SK-MEL-5 (cell line): Measurements from ENCODE around the gene SLC25A24. TPM values are rescaled to one million over a fixed set of nuclear protein-coding genes. Genes with fewer than 3 reads are reported as not detected.
A peak's percentile ranks its signal among the peaks of the same experiment; 100 is the strongest.
"Not testable (repeated sequence)": the region's sequence is repeated elsewhere in the genome, so short reads cannot be mapped to it uniquely, and the experiment has no call there.

Experiments
- DNase-seq: peaks from one replicate; pipeline ENCODE4 v3.0.0-alpha.2; 2016; ENCODE audit warnings: low read depth, low spot score
- in situ Hi-C: cut with HindIII; loops from 2 replicates; pipeline ENCODE4 v1.10.0; 2016; ENCODE audit warnings: low sequenced_read_pairs, high pct_unique_total_duplicates, low pct_unique_long_range_greater_than_20kb
- total RNA-seq: library from RNA; depleted of rRNA; stranded (reverse); fragments of >200 nt; shearing (Covaris generic); gene quantifications from 2 replicates; pipeline ENCODE4 v1.2.3, GENCODE V29; 2014

The SLC25A24 gene
- total RNA-seq, 1 experiment from 2014 or later, result 22.0 TPM

DNA sequence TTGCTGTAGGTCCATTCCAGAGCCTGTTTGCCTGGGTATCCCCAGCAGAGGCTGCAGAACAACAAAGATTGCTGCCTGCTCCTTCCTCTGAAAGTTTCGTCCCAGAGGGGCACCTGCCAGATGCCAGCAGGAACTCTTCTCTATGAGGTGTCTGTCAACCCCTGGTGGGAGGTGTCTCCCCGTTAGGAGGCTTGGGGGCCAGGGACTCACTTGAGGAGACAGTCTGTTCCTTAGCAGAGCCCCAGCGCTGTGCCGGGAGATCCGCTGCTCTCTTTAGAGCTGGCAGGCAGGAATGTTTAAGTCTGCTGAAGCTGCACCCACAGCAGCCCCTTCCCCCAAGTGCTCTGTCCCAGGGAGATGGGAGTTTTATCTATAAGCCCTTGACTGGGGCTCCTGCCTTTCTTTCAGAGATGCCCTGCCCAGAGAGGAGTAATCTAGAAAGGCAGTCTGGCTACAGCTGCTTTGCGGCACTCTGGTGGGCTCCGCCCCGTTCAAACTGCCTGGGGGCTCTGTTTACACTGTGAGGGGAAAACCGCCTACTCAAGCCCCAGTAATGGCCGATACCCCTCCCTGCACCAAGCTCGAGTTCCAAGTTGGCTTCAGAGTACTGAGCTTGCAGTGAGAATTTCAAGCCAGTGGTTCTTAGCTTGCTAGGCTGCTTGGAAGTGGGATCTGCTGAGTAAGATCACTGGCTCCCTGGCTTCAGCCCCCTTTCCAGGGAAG, 8.7 kb upstream of the SLC25A24 start:
- in situ Hi-C loops, result no loop called here
- DNase-seq, result no peak

DNA sequence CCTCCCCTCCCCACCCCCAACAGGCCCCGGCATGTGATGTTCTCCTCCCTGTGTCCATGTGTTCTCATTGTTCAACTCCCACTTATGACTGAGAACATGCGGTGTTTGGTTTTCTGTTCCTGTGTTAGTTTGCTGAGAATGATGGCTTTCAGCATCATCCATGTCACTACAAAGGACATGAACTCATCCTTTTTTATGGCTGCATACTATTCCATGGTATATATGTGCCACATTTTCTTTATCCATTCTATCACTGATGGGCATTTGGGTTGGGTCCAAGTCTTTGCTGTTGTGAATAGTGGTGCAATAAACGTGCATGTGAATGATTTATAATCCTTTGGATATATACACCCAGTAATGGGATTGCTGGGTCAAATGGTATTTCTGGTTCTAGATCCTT, 3.4 kb upstream of the SLC25A24 start:
- in situ Hi-C loops, DNase-seq: not testable (repeated sequence)

DNA sequence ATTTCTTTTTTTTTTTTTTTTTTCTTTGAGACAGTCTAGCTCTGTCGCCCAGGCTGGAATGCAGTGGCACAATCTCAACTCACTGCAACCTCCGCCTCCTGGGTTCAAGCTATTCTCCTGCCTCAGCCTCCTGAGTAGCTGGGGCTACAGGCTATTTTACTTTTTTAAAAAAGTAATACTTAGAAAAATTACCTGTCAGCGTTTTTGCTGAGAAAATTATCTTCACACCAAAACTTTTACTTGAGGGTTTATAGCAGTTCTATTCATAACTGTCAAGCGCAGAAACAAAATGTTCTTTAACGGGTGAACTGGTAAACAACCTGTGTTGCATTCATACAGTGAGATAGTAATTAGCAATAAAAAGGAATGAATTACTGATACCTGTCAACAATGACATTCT, 1.5 kb upstream of the SLC25A24 start:
- in situ Hi-C loops, result no loop called here
- DNase-seq, result no peak

DNA sequence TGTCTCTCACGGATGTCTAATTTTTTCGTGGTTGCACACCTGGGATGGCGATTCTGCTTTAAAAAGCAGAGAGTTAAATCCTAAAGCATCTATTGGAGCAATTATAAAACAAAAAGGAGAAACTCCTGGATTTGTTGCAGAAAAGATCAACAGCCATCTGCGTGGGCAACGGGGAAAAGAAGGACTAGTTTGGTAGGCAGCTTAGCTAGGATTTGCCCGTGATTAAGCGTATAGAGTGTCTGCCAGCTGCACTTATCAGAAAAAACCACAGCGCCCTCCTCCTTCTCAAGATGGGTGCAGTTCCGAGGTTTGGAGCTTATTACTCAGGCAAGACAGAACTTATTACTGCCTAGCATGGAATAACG, 526 bp upstream of the SLC25A24 start:
- in situ Hi-C loops, result no loop called here
- peak; percentile 42 for DNase-seq

DNA sequence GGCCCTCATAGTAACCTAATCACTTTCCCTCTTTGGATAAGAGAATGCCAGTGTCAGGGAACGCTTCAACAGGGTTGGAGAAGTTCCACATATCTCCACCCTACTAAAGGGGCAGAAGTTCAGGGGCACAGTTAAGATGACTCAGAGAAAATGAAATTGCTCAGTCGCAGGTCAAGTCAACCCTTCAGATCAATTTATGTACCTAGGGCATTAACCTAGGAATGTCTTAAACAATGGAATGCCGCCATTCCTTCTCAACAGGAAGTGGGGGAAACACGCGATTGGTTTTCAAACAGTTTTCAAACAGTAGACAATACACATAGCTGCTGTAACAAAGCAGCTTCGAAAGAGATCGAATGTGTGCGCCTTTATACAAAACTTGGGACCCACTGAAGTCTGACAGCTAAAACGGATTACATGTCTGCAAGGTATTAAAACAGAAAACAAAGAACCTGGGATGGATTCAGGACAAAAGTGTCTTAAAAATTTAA, 897 bp downstream of the SLC25A24 start:
- in situ Hi-C loops, result no loop called here
- DNase-seq, result peak; percentile 28

DNA sequence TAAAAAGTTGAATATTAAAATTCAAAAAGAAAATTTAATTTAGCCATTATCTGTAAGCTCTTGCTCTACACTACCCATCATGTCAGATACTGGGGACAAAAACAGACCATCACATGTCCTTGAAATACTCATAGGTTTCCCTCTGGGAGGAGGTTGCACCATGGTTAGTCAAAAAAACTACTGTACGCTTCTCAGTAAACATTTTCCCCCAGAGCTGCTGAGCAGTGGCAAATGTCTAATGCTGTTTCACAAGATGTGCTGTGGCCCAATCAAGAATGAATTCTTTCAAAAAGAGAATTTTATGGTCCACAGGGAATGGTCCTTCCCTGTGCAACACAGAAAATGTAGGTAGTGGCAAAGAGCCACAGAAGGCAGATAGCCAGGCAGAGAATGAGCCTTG, 6.1 kb downstream of the SLC25A24 start:
- no peak for DNase-seq
- in situ Hi-C loops, result no loop called here

DNA sequence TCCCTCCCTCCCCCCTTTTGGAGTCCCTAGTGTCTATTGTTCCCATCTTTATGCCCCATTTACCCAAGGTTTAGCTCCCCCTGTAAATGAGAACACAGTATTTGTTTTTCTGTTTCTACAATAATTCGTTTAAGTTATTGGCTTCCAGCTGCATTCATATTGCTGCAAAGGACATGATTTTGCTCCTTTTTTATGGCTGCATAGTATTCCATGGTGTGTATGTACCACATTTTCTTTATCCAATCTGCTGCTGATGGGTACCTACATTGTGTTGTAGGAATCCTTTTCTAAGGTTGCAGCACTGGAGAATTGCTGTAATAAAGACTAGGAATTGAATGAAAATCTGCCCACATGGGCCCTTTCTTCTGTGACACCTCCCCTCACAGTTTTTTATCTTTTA, 6.8 kb downstream of the SLC25A24 start:
- in situ Hi-C loops, result no loop called here
- no peak for DNase-seq

DNA sequence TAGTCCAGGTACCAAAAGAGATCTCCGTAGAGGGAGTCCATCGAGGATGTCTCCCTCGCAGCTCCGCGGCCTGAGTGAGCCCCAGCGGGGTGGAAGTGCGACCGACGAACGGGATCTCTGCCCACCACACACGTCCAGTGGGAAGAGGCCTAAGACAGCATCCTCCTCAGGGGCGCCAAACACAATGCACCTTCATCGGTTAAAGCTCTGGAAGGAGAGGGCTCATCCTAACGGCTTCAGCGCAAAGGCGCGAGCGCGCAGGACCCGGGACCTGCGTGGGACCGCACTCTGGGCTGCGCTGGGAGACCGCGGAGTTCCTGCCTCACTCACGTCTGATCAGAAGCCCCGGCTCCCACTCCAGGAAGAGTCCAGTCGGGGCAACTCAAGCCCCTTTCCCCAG, 7.6 kb downstream of the SLC25A24 start:
- in situ Hi-C loops, result no loop called here
- DNase-seq, result no peak

DNA sequence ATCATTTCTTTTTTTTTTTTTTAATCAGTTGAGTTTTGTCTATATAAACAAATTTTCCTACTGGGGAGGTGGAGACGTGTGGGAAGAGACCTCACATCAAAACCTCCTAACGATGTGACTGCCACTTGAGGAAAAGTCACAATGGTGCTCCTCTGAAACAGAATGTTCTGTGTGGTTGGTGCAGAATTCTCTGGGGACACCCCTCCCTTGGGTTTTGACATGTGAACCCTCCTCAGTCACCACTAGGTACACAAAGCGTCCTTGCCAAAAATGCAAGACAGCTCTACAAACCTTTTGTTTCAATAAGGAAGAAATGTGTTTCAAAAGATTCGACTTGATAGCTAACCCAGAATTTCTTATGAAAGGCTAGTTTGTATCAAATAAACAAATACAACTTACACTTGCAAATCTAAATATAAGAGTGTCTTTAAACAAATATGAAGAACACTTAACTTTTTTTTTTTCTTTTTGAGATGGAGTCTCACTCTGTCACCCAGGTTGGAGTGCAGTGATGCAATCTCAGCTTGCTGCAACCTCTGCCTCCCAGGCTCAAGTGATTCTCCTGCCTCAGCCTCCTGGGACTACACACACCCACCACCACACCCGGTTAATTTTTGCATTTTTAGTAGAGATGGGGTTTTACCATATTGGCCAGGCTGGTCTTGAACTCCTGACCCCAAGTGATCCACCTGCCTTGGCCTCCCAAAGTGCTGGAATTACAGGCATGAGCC, 9.3 kb downstream of the SLC25A24 start:
- peak; percentile 3 for DNase-seq
- in situ Hi-C loops, result no loop called here

DNA sequence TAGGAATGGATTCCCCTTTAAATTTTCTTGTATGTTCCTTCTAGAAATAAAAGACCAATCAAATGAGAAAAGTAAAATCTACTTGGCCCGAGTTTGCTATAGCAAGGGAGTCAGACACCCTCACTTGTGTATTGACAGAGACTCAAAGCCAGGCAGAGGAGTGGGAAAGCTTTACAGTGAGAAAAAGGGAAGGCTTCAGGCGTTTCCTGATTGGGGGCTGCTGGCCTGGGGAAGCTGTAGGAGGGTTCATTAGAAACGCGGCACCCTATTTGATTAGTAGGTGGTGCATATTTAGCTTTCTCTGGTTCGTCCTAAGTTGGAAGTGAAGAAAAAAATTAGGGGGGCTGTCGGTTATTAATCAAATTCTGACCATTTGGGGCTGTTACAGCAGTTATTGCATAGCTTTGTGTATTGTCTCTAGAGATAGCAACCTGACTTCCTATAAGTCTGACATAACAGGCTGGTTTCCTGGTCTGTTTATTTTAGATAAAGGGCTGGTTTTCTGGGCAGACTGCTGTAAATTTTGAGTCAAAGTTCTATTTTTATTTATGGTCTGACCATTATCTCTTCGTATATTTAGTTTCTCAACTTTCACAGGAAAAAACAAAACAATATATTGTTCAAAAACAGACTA, 10.0 kb downstream of the SLC25A24 start:
- DNase-seq, result no peak
- in situ Hi-C loops, result no loop called here

DNA sequence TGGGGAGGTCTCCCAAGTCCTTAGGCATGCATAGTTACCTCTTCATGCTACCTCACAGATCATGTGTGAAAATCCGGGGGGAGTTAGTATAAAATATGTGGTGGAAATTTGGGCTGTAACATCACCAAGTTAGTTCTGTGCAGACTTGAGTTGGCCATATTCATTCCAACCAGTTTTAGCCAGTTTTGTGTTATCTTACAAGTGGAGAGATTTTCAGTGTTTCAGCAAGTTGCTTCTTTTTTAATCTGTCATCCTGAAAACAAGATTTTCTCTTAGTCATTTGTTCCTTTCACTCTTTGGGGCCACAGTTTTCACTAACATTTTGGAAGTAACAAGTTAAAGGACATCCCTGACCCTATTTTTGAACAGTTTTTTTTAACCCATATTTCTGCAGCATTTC, 11.3 kb downstream of the SLC25A24 start:
- in situ Hi-C loops, result no loop called here
- no peak for DNase-seq

DNA sequence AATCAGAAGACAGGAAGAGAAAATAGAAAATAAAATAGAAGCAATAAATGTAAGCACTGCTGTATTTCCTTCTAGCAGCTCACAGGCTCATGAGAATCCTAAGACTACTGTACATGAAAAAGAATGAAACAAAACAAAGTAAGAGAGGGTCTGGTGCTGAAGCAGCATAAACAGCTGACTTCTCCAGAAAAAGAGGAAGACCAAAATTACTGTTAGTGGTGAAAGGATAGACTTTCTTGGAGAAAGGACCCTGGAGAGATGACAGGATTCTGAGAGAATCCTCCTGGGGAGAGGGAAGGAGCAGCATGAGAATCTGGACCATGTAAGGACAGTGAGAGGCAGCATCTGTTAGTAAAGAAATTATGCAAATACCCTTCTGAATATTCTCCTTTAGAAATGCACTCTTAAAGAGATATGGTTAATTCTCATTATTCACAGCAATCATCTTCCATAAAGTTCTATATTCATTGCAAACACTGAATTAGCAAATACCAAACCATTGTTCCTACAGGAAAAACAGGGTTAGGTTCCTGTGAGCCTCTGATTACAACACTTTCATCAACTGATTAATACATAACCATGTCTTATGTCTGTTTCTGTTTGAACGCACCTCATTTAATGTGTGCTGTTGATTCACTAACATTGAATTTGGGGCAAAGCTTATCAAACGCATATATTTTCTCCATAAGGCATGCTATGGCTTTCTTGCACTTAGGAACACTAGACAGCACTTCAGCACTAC, 17.0 kb downstream of the SLC25A24 start:
- DNase-seq, result no peak
- in situ Hi-C loops, result no loop called here

DNA sequence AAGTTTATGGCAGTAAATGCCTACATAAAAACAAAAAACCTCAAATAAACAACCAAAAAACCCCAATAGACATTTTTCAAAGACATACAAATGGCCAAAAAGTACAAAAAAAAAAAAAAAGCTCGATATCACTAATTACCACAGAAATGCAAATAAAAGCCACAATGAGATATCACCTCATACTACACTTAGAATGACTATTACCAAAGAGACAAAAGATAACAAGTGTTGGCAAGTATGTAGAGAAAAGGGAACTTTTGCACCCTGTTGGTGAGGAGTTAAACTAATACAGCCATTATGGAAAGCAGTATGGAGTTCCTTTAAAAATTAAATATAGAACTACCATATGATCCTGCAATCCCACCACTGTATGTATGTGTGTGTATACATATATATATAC, 21.1 kb downstream of the SLC25A24 start:
- in situ Hi-C loops, result no loop called here

DNA sequence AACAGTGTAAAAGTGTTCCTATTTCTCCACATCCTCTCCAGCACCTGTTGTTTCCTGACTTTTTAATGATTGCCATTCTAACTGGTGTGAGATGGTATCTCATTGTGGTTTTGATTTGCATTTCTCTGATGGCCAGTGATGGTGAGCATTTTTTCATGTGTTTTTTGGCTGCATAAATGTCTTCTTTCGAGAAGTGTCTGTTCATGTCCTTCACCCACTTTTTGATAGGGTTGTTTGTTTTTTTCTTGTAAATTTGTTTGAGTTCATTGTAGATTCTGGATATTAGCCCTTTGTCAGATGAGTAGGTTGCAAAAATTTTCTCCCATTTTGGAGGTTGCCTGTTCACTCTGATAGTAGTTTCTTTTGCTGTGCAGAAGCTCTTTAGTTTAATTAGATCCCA, 37.7 kb downstream of the SLC25A24 start:
- in situ Hi-C loops, DNase-seq: not testable (repeated sequence)

More for the DNA sequence above, 21.1 kb downstream of the SLC25A24 start:
- no peak for DNase-seq

DNA sequence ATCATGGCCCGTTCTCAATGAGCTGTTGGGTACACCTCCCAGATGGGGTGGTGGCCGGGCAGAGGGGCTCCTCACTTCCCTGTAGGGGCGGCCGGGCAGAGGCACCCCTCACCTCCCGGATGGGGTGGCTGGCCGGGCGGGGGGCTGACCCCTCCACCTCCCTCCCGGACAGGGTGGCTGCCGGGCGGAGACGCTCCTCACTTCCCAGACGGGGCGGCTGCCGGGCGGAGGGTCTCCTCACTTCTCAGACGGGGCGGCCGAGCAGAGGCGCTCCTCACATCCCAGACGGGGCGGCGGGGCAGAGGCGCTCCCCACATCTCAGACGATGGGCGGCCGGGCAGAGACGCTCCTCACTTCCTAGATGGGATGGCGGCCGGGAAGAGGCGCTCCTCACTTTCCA, 40.2 kb downstream of the SLC25A24 start:
- DNase-seq, in situ Hi-C loops: not testable (repeated sequence)

DNA sequence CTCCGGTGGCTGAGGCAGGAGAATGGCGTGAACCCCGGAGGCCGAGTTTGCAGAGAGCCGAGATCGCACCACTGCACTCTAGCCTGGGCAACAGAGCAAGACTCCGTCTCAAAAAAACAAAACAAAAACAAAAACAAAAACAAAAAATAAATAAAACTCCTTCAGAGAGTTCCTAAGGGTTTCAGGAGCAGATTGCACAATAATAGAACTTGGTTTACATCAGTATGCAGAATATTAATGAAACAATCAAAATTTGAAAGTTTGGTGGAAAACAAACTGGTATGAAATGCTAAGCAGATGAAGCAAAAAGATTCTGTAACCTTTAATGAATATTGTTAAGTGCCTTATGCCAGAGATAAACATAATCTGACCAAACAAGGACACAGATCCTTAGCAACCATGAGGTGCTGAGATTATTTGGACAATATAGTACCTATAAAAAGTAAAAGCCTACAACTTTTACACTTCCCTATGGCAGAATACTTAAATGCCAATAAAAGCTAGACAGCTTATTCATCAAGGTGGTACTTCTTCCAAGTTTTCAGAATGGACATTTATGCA, 41.2 kb downstream of the SLC25A24 start:
- in situ Hi-C loops, result no loop called here
- no peak for DNase-seq

DNA sequence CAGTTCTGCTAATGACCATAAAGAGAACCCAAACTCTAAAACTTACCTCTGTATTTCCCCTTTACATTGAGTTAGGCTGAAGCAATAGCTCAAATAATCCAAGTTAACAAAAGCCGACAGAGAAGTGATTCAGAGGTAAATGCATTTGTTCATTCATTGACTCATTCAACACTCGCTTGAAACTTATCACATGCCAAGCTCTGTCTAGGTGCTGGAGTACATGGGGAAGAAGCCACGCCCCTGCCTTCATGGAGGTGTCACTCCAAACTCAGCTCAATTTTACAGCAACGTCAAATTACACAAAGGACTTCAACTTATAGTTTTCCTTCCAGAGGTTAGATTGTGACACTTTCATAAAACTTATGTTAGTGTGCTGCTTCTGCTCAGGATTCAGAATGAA, 45.8 kb downstream of the SLC25A24 start:
- in situ Hi-C loops, result no loop called here
- no peak for DNase-seq

DNA sequence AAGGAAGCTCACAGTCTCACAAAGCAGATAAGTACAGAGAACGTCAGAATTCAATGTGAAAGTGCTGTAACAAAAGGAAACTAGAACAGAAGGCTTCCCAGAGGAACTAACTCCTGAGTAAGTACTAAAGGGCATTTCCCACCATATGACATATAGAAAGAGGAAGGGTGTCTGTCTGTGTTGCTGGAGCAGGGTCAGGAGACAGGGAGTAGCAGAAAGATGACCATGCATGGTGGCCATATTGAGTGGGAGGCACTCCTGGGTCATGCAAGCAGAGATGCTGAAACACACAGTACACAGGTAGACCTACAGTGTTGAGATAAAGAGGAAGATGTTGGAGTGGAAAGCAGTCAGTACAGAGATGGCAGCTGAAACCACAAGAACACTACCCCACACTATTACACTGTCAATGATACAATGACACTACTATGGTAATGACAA, 47.3 kb downstream of the SLC25A24 start:
- no peak for DNase-seq
- in situ Hi-C loops, result no loop called here
